LoVo (cell line): ENCODE results near the gene PAQR9.
A peak's percentile ranks its signal among the peaks of the same experiment; 100 is the strongest.
"Not testable (repeated sequence)": the region's sequence is repeated elsewhere in the genome, so short reads cannot be mapped to it uniquely, and the experiment has no call there.

Experiments used
- DNase-seq: peaks from one replicate; pipeline ENCODE4 v3.0.0-alpha.2; 2016; ENCODE audit warnings: low spot score

The PAQR9 gene, protein sequence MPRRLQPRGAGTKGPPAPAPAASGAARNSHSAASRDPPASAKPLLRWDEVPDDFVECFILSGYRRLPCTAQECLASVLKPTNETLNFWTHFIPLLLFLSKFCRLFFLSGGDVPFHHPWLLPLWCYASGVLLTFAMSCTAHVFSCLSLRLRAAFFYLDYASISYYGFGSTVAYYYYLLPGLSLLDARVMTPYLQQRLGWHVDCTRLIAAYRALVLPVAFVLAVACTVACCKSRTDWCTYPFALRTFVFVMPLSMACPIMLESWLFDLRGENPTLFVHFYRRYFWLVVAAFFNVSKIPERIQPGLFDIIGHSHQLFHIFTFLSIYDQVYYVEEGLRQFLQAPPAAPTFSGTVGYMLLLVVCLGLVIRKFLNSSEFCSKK

DNA sequence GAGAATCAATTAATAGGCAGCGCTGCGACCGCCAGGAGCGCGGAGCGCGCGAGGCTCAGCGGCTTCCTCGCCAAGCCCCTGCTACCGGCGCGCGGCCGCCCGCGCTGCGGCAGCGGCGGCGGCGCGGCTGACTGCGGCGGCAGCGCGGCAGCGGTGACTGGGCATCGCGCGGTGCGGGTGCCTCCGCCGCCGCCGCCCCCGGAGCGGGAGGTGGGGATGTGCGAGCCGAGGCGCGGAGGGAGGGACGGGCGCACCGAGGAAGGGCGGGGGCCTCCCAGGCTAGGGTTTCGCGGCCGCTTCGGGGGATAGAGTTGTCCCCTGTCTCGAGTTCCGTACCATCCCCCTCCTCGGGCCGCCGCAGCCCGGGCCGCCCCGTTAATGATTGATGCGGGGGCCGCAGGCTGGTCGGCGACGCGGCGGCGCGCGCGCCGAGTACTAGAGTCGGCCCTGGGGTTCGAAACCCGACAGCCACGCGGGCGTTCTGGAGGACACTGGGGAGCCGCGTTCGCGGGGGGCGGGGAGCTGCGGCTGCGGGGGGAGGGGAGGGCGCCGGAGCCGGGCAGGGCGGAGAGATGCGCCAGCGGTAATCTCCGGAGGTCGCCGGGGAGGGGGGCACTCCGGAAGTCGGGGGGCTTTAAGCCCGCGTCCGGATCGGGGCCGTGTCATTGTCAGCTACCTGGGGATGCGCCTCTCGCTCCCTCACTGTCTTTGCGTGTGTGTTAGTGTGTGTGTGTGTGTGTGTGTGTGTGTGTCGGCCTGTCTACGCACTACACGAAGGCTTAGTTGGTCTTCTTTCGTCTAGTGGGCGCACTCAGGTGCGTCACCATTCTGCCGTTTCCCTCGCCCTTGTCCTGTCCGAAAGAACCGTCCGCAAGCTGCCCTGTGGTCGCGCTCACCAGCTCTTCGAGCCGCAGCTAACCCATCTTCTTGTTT is at the start of gene PAQR9:
PAQR9 (minus strand) TSS at position 159 of the 933 bp plus-strand sequence. CDS start 338 bp downstream, outside the sequence.
- peak; percentile 30 for DNase-seq

DNA sequence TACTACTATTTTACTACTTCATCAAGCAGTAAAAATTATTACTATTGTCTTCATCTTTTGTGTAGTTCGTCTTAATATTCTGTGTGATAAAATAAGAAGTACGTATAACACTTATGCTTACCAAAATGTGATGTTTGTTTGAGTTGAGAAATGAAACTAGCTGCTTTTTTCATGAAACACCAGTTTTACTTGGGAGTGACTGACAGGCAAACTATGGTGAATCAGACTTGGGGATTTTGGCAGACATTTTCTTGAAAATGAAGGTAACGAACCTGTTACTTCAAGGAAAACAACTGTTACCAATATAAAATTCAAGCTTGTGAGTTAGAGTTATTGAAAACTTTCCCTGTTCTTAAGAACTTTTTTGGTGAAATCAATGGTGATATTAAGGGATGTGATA is 48.2 kb upstream of the PAQR9 start:
- no peak for DNase-seq

DNA sequence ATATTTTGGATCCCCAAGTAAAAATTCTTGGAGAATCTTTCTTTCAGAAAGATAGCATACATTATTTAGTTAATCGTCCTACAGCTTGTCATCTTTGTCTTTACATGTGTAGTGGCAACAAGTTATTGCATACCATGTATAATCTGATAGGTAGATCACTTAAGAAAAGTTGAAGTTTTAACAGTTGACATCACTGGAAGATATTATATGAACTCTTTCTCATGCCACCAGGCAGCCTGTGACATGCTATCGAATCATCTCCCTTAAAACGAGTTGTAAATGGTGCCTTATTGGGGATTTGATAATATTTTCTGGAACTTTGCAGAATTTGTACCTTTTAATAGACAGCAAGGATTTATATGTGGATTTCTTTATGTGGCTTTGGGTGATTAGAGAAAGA is 46.5 kb upstream of the PAQR9 start:
- DNase-seq, result no peak

DNA sequence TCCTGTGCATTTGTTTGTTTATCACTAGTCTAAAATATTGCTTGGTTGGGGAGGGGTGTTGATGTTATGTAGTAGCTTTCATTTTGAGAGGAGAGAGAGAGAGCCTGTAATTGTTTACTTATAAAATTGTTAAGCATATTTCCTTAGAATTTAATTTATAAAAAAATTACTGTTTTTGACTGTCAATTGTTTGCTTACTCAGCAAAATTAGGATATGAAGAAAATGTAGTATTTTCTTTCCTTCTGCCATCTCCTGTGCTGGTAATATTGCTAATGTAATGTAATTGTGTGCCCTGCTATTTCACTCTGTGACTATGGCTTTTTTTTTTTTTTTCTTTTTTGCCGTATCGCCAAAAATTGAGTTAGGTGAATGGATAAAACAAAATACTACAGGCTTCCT is 41.3 kb upstream of the PAQR9 start:
- no peak for DNase-seq

DNA sequence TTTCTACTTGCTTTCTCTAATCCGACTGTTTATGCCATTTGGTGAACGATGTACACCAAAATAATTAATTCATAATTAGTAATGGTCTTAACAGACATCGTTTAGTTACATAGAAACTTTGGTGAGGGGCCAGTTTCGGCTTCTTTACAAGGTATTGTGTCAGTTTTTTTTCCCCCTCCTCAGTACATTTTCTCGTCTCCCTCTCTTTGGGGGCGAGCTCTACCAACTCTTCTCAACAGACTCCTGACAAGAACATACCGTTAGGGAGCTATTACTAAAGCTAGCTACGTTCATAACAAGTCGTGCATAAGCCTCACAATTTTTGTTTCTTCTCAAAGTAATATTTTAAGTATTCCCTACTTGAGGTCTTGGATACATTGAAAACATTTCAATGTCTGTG is 39.3 kb upstream of the PAQR9 start:
- no peak for DNase-seq

DNA sequence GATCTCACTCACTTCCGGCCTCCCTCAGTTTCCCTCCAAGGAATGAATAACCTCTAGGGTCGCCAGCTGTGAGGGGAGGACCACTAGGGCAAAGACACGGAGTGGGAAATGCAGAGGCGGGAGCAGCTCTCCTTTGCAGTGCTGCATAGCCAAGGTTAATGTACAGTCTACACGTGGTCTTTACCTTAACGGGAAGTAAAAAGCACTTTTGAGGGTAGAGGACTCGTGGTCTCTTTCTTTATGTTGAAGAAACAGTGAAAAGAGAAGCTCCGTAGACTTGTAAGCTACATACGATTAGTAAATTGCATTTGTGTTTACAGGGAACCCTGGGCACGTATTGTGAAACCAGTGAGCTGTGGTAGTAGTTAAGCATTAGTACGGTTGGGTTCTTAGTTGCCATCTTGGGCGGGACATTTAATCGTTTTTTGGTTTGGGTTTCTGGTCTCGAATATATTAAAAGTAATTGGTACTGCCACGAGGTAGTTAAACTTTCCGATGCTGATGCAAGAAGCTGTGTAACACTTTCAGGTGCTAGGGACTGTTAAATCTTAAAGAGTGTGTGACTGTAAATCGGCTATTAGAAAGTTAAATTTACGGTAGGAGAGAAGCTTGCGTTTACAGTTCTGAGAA is 38.7 kb upstream of the PAQR9 start:
- DNase-seq, result peak; percentile 15

DNA sequence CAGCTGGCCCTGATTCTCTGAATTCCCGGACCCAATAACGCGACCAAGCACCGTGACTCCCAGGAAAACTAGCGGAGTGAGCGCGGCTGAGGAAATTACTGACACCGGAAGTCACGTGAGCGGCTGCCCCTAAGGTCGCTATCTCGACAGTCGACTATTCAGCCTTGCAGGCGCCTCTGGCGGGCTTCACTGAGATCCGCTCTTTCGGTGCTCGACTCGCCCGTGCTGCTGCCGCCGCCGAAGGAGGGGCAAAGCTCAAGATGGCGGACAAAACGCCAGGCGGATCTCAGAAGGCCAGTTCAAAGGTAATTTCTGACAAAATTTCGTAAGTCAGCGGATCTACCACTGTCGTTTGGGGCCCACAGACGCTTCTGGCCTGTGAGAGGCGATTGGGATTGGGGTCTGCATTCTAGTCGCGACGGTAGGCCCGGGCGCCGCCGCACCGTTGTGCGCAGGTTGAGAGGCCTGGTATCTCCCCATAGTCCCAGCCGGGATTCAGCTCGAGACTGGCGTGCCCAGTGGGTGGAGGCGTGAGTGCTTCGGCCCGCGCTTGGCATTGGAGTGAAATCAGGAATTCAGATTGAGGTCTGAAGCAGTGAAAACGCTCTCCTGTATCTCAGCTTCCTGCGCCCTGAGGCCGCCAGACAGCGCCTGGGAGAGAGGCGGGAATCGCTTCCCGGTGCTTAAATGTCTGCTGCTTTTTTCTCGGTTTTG is 38.1 kb upstream of the PAQR9 start, which contains the start of gene U2SURP:
U2SURP (plus strand) TSS at position 202 of the 714 bp plus-strand sequence; CDS start at position 261, 59 bp downstream.
- peak; percentile 97 for DNase-seq

DNA sequence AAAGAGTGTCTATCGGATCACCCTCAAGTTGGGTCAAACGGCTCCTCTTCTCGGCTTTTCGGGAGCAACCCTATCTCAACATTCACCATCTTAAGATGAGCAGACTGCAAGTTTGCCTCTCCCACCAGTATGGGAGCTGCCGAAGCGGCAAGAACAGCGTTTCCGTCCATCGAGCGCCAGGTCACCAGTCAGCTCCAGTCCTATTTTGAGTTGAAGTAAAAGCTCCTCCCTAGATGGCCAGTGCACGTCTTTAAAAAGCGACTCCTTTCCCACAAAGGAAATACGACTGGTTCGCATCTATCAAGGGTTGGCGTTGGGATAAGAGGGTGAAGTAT is 37.5 kb upstream of the PAQR9 start:
- no peak for DNase-seq

DNA sequence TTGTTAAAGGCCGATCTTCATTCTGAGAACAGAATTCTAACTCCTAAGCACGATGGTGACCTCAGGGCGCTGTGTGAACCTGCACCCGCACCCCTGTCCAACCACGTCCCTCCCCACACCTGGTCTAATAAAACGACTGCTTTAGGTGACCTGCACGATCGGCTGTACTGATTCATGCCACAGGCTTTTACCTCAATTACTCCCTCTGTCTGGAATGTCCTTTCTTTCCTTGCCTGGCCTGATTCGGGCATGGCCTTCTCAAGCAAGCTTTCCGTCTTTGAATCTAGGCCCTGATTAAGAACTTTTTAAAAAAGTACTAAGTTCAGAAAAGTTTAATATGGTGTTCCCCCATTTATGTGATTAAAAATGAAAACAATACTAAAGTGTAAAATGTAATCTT is 37.1 kb upstream of the PAQR9 start:
- peak; percentile 78 for DNase-seq

DNA sequence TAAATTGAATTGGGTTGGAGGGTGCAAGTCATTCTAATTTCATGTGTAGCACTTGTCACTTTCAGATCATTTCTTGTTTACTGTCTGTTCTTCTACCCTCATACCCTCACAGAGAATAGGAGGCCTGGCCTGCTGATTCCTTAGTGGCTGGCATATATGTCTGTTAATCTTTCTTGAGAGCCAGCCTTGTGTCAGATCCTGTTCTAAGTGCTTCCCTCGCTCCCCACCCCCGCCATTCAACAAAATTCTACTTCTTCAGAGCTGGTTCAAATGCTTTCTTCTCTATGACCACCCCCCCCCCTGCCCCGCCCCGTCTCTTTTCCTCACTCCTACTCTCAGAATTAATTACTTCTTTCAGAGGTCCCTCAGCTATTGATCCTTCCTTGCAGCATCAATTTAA is 36.4 kb upstream of the PAQR9 start:
- no peak for DNase-seq

DNA sequence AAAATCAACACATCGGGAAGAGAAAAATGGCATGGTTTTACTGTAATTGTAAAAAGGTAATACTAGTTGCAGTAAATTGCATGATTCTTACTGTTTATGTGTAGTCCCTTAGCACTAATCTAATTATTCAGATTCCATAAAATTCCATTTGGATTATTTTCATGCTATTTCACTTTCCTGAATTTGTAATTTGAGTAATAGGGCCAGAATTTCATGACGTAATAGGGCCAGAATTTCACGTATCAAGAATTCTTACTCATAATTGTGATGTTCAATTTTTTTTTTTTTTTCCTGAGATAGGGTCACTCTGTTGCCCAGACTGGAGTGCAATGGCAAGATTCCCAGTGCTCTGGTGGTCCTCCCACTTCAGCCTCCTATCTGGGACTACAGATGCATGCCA is 35.0 kb upstream of the PAQR9 start:
- no peak for DNase-seq

DNA sequence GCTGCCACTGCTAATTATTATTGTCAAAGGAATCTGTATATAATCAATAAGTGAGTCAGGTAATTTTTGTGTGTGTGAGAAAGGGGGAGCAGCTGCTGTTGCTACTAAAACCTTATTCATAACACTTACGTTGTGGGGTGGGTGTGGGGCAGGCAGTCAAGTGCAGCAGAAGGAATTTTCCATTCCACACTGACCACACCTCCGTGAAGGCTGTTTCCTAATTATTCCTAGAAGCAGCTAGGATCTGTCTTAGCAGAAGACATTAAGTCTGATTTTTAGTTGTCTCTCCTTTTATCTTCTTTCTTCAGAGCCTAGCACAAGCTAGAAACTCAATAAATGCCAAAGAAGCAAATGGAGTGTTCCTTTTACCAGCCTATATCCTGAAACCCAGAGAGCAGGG is 33.9 kb upstream of the PAQR9 start:
- no peak for DNase-seq

DNA sequence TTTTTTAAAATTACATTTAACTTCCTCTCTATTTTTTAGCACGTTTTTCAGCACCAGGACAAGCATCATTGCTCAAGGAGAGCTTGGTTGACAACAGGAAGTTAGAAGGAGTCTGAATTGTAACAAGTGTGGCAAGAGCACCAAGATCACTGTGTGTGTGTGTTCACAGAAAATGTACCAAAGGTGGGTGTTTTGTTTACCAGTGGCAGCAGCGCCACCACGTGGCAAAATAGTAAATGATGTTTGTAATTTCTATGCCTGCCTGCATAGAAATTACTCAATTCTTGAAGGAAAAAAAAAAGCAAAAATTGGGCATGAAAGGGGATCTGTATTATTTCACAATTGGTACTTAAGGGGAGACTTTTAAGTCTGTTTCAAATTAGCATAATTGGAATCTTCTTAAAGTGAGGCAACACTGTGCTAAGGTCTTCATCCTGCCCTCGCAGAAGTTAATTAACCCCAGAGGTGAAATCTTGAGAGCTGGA is 30.5 kb upstream of the PAQR9 start:
- peak; percentile 68 for DNase-seq

DNA sequence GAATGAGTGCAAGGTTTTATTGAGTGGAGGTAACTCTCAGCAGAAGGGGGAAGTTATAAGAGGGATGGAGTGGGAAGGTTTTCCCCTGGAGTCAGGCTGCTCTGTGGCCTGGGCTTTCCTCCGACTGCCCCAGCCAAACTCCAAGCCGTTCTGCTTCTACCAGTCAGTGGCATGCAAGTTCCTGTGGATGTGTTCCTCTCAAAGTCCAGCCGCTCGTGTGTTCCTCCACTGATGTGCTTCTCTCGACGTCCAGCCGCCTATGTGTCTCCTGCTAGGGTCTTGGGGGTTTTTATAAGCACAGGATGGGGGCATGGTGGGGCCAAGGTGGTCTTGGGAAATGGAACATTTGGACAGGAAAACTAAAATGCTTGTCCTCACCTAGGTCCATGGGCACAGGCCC is 28.8 kb upstream of the PAQR9 start:
- DNase-seq, result no peak

DNA sequence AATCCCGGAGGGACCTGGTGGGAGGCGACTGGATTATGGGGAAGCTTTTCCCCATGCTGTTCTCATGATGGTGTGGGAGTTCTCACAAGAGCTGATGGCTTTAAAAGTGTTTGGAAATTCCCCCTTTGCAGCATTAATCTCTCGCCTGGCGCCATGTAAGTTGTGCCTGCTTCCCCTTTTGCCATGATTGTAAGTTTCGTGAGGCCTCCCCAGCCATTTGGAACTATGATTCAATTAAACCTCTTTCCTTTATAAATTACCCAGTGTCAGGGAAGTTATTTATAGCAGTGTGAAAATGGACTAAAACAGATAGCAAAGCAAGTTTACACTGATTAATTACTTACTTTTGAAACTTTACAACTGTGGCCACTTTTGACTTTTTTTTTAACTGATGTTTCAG is 27.2 kb upstream of the PAQR9 start:
- DNase-seq, result no peak

DNA sequence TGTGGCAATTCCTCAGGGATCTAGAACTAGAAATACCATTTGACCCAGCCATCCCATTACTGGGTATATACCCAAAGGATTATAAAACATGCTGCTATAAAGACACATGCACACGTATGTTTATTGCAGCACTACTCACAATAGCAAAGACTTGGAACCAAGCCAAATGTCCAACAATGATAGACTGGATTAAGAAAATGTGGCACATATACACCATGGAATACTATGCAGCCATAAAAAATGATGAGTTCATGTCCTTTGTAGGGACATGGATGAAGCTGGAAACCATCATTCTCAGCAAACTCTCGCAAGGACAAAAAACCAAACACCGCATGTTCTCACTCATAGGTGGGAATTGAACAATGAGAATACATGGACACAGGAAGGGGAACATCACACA is 25.4 kb upstream of the PAQR9 start:
- DNase-seq, result not testable (repeated sequence)

DNA sequence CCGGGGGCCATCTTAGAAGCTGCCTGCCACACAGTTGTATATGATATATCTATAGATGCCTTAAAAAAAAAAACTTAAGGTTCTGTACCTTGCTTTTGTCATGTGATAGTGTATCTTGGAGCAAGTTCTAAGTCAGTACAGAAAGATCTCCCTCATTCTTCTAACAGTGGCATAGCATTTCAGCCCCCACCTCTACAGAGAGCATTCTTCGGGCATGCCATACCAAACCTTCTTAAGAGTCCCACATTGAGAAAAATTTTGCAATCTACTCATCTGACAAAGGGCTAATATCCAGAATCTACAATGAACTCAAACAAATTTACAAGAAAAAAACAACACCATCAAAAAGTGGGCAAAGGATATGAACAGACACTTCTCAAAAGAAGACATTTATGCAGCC is 24.7 kb upstream of the PAQR9 start:
- not testable (repeated sequence) for DNase-seq

DNA sequence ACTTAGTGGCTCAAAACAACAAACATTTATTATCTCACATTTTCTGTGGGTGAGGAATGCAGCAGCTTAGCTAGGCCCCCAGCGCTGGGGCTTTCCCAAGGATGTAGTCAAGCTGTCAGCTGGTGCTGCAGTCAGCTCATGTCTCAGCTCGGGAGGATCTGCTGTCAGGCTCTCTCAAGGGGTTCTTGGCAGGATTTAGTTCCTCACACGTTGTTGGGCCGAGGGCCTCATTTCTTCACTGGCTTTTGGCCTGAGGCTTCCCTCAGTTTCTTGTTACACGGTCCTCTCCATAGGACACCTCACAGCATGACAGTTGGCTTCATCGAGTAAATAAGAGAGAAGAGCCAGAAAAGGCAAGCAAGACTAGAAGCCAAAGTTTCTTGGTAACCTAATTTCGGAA is 24.2 kb upstream of the PAQR9 start:
- DNase-seq, result no peak

DNA sequence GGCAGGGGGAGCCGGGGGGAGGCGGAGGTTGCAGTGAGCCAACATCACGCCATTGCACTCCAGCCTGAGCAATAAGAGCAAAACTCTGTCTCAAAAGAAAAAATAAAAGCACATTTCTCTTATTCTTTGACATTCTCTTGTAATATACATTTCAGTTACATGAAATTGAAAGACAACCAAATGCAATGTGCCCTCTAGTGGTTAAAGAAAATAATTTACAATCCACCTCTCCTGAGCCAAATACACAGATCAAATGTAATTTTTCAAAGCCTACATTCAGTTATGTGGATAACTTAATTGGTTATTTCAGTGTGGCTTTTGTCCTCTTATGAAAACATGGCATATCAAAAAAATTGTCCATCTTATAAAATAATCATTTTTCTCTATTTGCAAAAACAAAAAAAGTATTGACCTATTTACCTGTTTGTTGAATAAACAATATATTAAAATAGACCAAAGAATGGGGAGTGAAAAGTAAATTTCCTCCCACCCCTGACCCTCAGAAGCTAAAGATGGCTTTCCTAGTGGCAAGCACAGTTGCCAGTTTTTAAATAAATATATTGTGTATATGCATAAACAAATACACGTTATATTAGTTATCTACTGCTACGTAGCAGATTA is 23.7 kb upstream of the PAQR9 start:
- DNase-seq, result peak; percentile 67

DNA sequence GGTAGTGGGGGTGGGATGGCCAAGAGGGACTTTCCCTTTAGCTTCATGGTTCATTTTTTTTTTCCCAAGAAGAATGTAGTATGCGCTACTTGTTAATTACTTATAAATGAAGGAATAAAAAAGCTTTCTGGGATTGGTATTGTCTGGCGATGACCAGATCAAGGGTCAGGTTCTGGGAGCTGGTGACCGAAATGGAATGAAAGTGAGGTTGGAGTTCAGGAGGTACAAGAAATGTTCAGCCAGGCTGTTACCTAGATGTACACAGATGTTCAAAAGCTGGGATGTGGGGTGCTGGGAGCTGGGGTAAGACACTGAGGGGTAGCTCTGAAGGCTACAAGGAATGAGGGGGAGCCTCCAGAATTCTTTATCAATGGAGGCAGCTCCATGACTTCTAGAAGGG is 20.8 kb upstream of the PAQR9 start:
- DNase-seq, result no peak

DNA sequence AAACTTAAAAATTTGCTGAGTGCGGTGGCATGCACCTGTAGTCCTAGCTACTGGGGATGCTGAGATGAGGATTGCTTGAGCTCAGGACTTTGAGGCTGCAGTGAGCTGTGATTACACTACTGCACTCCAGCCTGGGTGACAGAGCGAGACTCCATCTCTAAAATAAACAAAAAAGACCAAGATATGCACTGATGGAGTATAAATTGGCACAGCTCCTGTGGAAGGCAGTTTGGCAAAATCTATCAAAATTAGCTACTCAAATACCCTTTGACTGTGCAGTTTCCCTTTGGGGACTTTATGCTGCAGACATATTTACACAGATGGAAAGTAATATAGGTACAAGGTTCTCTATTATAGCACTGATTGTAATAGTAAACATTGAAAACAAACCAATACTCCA is 19.8 kb upstream of the PAQR9 start:
- DNase-seq, result no peak
